SK-N-SH treated with all-trans-retinoic acid at 6 μM for 48 hours (cell line): Measurements from ENCODE around the gene RASAL1.

Source experiments
- ATAC-seq: fragments of 200-7000 bp; cut with Tn5 transposase; 3 replicates; pipeline ENCODE4 v1.9.1; 2020; ENCODE audit warnings: mild to moderate bottlenecking, moderate library complexity
- BACH2 ChIP-seq: fragments of 250-450 bp; sonication (Bioruptor Pico); IDR thresholded peaks from 2 replicates; pipeline ENCODE4 v1.9.0; 2021; ENCODE audit warnings: mild to moderate bottlenecking, borderline replicate concordance
- CSDC2 ChIP-seq: fragments of 250-450 bp; sonication (Bioruptor Pico); IDR thresholded peaks from 2 replicates; pipeline ENCODE4 v1.5.0; 2020; ENCODE audit warnings: mild to moderate bottlenecking, moderate library complexity
- ESRRG ChIP-seq: fragments of 250-450 bp; sonication (Bioruptor Pico); IDR thresholded peaks from 2 replicates; pipeline ENCODE4 v1.6.1; 2021; ENCODE audit warnings: mild to moderate bottlenecking
- GLIS3 ChIP-seq: fragments of 250-450 bp; sonication (Bioruptor Pico); IDR thresholded peaks from 2 replicates; pipeline ENCODE4 v1.5.0; 2020; ENCODE audit warnings: mild to moderate bottlenecking, moderate library complexity
- ISL1 ChIP-seq: fragments of 250-450 bp; sonication (Bioruptor Pico); IDR thresholded peaks from 2 replicates; pipeline ENCODE4 v2.1.2; 2022; ENCODE audit warnings: mild to moderate bottlenecking, moderate library complexity
- OSR1 ChIP-seq: fragments of 250-450 bp; sonication (Bioruptor Pico); IDR thresholded peaks from 2 replicates; pipeline ENCODE4 v1.8.0; 2022; ENCODE audit warnings: moderate library complexity, mild to moderate bottlenecking, inconsistent platforms
- POU6F1 ChIP-seq: fragments of 250-450 bp; sonication (Bioruptor Pico); IDR thresholded peaks from 2 replicates; pipeline ENCODE4 v1.8.0; 2021; ENCODE audit warnings: low read depth, mild to moderate bottlenecking, moderate library complexity, borderline replicate concordance
- PPARA ChIP-seq: fragments of 250-450 bp; sonication (Bioruptor Pico); IDR thresholded peaks from 2 replicates; pipeline ENCODE4 v1.5.0; 2020; ENCODE audit warnings: mild to moderate bottlenecking, borderline replicate concordance
- RARB ChIP-seq: fragments of 250-450 bp; sonication (Bioruptor Pico); IDR thresholded peaks from 2 replicates; pipeline ENCODE4 v1.8.0; 2021; ENCODE audit warnings: mild to moderate bottlenecking, moderate library complexity
- SNAI2 ChIP-seq: fragments of 250-450 bp; sonication (Bioruptor Pico); IDR thresholded peaks from 2 replicates; pipeline ENCODE4 v1.5.0; 2020; ENCODE audit warnings: mild to moderate bottlenecking, moderate library complexity
- TCF4 ChIP-seq: fragments of 250-450 bp; sonication (Bioruptor Pico); IDR thresholded peaks from 2 replicates; pipeline ENCODE4 v1.8.0; 2021; ENCODE audit warnings: mild to moderate bottlenecking, moderate library complexity, borderline replicate concordance
- TOX ChIP-seq: fragments of 250-450 bp; sonication (Bioruptor Pico); IDR thresholded peaks from 2 replicates; pipeline ENCODE4 v1.8.0; 2021; ENCODE audit warnings: mild to moderate bottlenecking, moderate library complexity, borderline replicate concordance
- TSHZ2 ChIP-seq: fragments of 250-450 bp; sonication (Bioruptor Pico); IDR thresholded peaks from 2 replicates; pipeline ENCODE4 v1.5.0; 2020; ENCODE audit warnings: mild to moderate bottlenecking, moderate library complexity
- ZC3H10 ChIP-seq: fragments of 250-450 bp; sonication (Bioruptor Pico); IDR thresholded peaks from 2 replicates; pipeline ENCODE4 v1.5.1; 2021; ENCODE audit warnings: mild to moderate bottlenecking, moderate library complexity
- ZFP3 ChIP-seq: fragments of 250-450 bp; sonication (Bioruptor Pico); IDR thresholded peaks from 2 replicates; pipeline ENCODE4 v1.5.0; 2020; ENCODE audit warnings: mild to moderate bottlenecking, moderate library complexity
- ZFP30 ChIP-seq: fragments of 450-650 bp; formaldehyde crosslinking; IDR thresholded peaks from 2 replicates; pipeline ENCODE4 v1.5.0; 2022; ENCODE audit warnings: mild to moderate bottlenecking, moderate library complexity
- ZNF565 ChIP-seq: fragments of 450-650 bp; formaldehyde crosslinking; conservative IDR thresholded peaks from 2 replicates; pipeline ENCODE4 v1.5.0; 2020; ENCODE audit warnings: low read depth, mild to moderate bottlenecking, moderate library complexity
- ZNF70 ChIP-seq: fragments of 450-650 bp; formaldehyde crosslinking; IDR thresholded peaks from 2 replicates; pipeline ENCODE4 v1.5.0; 2020; ENCODE audit warnings: mild to moderate bottlenecking, moderate library complexity
- ZNF8 ChIP-seq: fragments of 450-650 bp; formaldehyde crosslinking; IDR thresholded peaks from 2 replicates; pipeline ENCODE4 v1.5.0; 2020; ENCODE audit warnings: mild to moderate bottlenecking, moderate library complexity
- TF ChIP-seq, protein P1 (sequence below): fragments of 250-450 bp; sonication (Bioruptor Pico); IDR thresholded peaks from 2 replicates; pipeline ENCODE4 v1.5.1; 2020; ENCODE audit warnings: low read depth, mild to moderate bottlenecking, moderate library complexity
- TF ChIP-seq, protein P2 (sequence below): fragments of 250-450 bp; sonication (Bioruptor Pico); IDR thresholded peaks from 2 replicates; pipeline ENCODE4 v1.5.1; 2021; ENCODE audit warnings: mild to moderate bottlenecking, moderate library complexity

Gene RASAL1

DNA sequence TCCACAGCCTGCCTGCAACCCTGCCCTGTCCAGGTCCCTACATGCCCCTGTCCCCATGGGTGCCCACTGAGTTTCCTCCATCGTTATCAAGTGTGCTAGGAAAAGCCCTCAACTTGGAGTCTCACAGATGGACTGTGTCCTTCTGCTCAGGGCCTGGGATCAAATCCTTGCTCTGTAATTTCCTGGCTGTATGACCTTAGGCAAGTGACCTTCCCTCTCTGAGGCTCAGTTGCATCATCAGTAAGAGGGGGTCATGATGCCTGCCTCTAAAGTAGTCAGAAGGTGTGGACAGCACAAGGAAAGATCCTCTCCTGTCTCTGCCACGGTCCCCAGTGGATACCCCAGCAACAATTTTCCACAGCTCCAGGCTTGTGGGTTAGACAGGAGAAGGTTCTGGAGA is 22.2 kb downstream of the RASAL1 start:
- TF ChIP-seq PPARA (CRISPR knock-in tag) (no peak), ZNF565 (CRISPR knock-in tag) (no peak), TOX (CRISPR knock-in tag) (no peak), ESRRG (CRISPR knock-in tag) (no peak)
- ATAC-seq: no peak

DNA sequence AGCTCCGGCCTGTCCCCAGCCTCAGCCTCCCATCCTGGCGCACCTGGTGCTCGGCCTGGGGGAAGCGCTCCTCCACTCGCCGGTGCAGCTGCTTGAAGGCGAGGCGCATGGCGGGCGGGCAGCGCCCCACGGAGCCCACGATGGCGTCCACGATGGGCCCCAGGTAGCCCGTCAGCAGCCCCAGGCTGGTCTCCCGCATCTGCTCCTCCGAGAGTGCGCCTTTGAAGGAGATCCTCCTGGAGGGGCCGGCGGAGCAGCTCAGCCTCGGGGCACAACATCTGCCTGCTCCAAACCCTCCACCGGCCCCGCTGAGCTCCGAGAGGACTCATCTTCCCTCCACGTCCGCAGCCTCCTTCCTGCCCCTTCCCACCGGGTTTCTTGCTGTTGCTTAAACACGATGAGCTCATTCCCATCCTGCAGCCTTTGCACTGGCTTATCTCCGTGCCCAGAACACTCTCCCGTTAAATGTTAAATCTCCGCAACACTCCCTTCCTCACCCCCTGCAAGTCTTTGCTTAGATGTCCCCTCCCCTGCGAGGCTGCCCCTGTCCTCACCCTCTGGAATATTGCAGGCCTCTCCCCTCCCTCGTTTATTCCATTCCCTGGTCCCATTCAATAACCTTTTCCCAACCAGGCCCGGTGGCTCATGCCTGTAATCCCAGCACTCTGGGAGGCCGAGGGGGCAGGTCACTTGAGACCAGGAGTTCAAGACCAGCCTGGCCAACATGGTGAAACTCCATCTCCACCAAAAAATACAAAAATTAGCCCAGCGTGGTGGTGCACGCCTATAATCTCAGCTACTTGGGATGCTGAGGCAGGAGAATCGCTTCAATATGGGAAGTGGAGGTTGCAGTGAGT is 23.3 kb downstream of the RASAL1 start:
- no peak for ATAC-seq
- TF ChIP-seq TSHZ2 (no peak), CSDC2 (CRISPR knock-in tag) (no peak), RARB (CRISPR knock-in tag) (no peak), ZFP30 (CRISPR knock-in tag) (no peak), ZFP3 (CRISPR knock-in tag) (no peak), OSR1 (CRISPR knock-in tag) (no peak), ZNF70 (CRISPR knock-in tag) (no peak), POU6F1 (CRISPR knock-in tag) (no peak), TCF4 (CRISPR knock-in tag) (no peak), ISL1 (CRISPR knock-in tag) (no peak)
- TF ChIP-seq, protein P1, sequence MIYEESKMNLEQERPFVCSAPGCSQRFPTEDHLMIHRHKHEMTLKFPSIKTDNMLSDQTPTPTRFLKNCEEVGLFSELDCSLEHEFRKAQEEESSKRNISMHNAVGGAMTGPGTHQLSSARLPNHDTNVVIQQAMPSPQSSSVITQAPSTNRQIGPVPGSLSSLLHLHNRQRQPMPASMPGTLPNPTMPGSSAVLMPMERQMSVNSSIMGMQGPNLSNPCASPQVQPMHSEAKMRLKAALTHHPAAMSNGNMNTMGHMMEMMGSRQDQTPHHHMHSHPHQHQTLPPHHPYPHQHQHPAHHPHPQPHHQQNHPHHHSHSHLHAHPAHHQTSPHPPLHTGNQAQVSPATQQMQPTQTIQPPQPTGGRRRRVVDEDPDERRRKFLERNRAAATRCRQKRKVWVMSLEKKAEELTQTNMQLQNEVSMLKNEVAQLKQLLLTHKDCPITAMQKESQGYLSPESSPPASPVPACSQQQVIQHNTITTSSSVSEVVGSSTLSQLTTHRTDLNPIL (CRISPR knock-in tag): no peak
- TF ChIP-seq, all 23 proteins: peak for 0

- TF ChIP-seq CSDC2 (CRISPR knock-in tag): no peak
- TF ChIP-seq ISL1 (CRISPR knock-in tag): no peak
- TF ChIP-seq ZNF565 (CRISPR knock-in tag): no peak
- no peak for TF ChIP-seq SNAI2
- TF ChIP-seq, protein P2, sequence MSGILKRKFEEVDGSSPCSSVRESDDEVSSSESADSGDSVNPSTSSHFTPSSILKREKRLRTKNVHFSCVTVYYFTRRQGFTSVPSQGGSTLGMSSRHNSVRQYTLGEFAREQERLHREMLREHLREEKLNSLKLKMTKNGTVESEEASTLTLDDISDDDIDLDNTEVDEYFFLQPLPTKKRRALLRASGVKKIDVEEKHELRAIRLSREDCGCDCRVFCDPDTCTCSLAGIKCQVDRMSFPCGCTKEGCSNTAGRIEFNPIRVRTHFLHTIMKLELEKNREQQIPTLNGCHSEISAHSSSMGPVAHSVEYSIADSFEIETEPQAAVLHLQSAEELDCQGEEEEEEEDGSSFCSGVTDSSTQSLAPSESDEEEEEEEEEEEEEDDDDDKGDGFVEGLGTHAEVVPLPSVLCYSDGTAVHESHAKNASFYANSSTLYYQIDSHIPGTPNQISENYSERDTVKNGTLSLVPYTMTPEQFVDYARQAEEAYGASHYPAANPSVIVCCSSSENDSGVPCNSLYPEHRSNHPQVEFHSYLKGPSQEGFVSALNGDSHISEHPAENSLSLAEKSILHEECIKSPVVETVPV (CRISPR knock-in tag): no peak
- TF ChIP-seq POU6F1 (CRISPR knock-in tag): no peak
- TF ChIP-seq BACH2 (CRISPR knock-in tag): no peak
- no peak for TF ChIP-seq PPARA (CRISPR knock-in tag)
- TF ChIP-seq, protein P1 (CRISPR knock-in tag): no peak
- no peak for TF ChIP-seq TOX (CRISPR knock-in tag)
- no peak for TF ChIP-seq TCF4 (CRISPR knock-in tag)
- TF ChIP-seq ESRRG (CRISPR knock-in tag): no peak
- no peak for TF ChIP-seq ZNF8 (CRISPR knock-in tag)
- no peak for TF ChIP-seq ZNF70 (CRISPR knock-in tag)
- TF ChIP-seq ZFP30 (CRISPR knock-in tag): no peak
- TF ChIP-seq RARB (CRISPR knock-in tag): no peak
- TF ChIP-seq TSHZ2: no peak
- TF ChIP-seq GLIS3: no peak
- TF ChIP-seq ZC3H10 (CRISPR knock-in tag): no peak
- ATAC-seq: no peak
These were observed 24.3 kb downstream of the RASAL1 start for GRCh38 chr12:113111247-113111646.
